Measurements from ENCODE around the gene GFM1.

DNA sequence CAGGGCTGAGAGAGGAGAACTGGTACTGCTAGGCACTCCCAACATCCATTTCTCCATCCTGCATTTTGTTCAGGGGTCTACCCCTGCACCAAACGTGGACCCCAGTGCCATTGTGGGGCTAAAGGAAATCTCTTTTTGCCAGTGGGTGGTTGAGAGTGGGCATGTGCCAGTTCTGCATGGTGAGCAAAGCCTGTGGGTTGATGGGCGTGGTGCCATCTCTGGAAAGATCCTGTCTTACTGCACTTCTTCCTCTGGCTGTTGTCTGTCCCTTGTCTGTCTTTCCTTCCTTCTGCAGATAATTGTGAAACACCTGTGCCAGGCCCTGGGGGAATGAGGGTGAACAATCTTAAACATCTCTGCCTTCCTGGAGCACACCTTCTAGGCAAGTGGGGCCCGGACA, 89.3 kb downstream of the GFM1 start:
- TF ChIP-seq PPARG (CRISPR knock-in tag; conservative IDR thresholded peaks at IDR 0.05), result no peak
- TF ChIP-seq CBX5 (CRISPR knock-in tag; IDR thresholded peaks at IDR 0.05; ENCODE audit: borderline replicate concordance), result no peak
- no peak for TF ChIP-seq STAT6 (CRISPR knock-in tag; IDR thresholded peaks at IDR 0.05; ENCODE audit: borderline replicate concordance)
- no peak for TF ChIP-seq ZNF264 (CRISPR knock-in tag; IDR thresholded peaks at IDR 0.05)
- TF ChIP-seq, protein P1, sequence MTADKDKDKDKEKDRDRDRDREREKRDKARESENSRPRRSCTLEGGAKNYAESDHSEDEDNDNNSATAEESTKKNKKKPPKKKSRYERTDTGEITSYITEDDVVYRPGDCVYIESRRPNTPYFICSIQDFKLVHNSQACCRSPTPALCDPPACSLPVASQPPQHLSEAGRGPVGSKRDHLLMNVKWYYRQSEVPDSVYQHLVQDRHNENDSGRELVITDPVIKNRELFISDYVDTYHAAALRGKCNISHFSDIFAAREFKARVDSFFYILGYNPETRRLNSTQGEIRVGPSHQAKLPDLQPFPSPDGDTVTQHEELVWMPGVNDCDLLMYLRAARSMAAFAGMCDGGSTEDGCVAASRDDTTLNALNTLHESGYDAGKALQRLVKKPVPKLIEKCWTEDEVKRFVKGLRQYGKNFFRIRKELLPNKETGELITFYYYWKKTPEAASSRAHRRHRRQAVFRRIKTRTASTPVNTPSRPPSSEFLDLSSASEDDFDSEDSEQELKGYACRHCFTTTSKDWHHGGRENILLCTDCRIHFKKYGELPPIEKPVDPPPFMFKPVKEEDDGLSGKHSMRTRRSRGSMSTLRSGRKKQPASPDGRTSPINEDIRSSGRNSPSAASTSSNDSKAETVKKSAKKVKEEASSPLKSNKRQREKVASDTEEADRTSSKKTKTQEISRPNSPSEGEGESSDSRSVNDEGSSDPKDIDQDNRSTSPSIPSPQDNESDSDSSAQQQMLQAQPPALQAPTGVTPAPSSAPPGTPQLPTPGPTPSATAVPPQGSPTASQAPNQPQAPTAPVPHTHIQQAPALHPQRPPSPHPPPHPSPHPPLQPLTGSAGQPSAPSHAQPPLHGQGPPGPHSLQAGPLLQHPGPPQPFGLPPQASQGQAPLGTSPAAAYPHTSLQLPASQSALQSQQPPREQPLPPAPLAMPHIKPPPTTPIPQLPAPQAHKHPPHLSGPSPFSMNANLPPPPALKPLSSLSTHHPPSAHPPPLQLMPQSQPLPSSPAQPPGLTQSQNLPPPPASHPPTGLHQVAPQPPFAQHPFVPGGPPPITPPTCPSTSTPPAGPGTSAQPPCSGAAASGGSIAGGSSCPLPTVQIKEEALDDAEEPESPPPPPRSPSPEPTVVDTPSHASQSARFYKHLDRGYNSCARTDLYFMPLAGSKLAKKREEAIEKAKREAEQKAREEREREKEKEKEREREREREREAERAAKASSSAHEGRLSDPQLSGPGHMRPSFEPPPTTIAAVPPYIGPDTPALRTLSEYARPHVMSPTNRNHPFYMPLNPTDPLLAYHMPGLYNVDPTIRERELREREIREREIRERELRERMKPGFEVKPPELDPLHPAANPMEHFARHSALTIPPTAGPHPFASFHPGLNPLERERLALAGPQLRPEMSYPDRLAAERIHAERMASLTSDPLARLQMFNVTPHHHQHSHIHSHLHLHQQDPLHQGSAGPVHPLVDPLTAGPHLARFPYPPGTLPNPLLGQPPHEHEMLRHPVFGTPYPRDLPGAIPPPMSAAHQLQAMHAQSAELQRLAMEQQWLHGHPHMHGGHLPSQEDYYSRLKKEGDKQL (CRISPR knock-in tag; IDR thresholded peaks at IDR 0.05; ENCODE audit: low read depth), result no peak
- TF ChIP-seq CTCF (CRISPR knock-in tag; IDR thresholded peaks at IDR 0.05), result no peak
- no peak for TF ChIP-seq ZNF317 (CRISPR knock-in tag; IDR thresholded peaks at IDR 0.05)
- TF ChIP-seq SMC3 (IDR thresholded peaks at IDR 0.05; ENCODE audit: low read length), result no peak
- no peak for TF ChIP-seq TCF12 (IDR thresholded peaks at IDR 0.05)
- no peak for TF ChIP-seq TCF12 (CRISPR knock-in tag; IDR thresholded peaks at IDR 0.05)
- TF ChIP-seq HNF4A (CRISPR knock-in tag; IDR thresholded peaks at IDR 0.05), result no peak
